ENCODE measurements around the gene CDKN1C.

CDKN1C gene

DNA sequence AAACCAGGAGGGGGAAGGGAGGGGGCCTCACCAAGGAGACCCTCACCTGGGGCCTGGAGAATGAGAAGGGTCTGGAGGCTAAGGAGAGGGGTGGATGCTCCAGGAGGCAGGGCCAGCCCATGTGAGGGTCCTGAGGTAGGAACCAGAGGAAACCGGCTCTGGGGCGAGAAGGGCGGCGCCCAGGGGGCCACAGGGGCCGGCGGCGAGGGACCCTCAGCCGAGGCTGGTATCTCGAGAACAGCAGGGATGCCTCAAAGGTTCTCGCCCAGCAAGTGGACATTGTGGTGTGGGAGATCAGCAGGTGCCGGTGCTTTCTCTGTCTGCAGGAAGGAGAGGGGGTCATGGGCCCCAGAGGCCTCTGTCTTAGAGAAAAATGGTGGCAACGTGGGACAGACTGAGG lies 47.9 kb downstream of the CDKN1C start:
- no peak for DNase-seq (ENCODE audit: low read depth)
- no peak overlapping the region for H3K4me3 ChIP-seq (ENCODE audit: low read length)
- TF ChIP-seq, protein P1, sequence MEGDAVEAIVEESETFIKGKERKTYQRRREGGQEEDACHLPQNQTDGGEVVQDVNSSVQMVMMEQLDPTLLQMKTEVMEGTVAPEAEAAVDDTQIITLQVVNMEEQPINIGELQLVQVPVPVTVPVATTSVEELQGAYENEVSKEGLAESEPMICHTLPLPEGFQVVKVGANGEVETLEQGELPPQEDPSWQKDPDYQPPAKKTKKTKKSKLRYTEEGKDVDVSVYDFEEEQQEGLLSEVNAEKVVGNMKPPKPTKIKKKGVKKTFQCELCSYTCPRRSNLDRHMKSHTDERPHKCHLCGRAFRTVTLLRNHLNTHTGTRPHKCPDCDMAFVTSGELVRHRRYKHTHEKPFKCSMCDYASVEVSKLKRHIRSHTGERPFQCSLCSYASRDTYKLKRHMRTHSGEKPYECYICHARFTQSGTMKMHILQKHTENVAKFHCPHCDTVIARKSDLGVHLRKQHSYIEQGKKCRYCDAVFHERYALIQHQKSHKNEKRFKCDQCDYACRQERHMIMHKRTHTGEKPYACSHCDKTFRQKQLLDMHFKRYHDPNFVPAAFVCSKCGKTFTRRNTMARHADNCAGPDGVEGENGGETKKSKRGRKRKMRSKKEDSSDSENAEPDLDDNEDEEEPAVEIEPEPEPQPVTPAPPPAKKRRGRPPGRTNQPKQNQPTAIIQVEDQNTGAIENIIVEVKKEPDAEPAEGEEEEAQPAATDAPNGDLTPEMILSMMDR (conservative IDR thresholded peaks at IDR 0.05; ENCODE audit: low read depth, low read length): no peak

DNA sequence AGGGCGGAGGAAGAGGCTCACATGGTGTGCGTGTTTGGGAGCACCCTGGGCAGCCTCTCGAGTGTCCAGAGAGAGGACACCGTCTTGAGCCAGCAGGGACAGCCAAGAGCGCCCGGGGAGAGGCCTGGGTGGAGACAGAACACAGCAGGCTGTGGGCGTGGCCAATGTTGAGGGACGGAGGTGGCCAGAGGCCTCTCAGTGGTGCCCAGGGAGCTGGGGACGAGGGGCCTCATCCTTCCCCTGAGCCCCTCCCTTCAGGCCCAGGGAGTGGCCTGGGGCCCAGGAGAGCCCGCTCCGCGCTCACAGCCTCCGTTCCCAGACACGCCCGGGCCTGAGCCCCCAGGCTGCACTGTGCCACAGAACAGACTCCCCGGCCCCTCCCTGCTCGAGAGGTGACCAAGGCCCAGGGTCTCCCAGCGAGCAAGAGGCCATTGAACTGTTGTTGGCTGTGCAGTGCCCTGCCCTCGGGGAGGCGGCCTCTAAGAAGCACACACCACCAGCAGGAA lies 48.4 kb downstream of the CDKN1C start:
- H3K4me3 ChIP-seq (ENCODE audit: low read length): no peak overlapping the region
- DNase-seq (ENCODE audit: low read depth): no peak
- TF ChIP-seq, protein P1 (conservative IDR thresholded peaks at IDR 0.05; ENCODE audit: low read depth, low read length): peak; percentile 45

DNA sequence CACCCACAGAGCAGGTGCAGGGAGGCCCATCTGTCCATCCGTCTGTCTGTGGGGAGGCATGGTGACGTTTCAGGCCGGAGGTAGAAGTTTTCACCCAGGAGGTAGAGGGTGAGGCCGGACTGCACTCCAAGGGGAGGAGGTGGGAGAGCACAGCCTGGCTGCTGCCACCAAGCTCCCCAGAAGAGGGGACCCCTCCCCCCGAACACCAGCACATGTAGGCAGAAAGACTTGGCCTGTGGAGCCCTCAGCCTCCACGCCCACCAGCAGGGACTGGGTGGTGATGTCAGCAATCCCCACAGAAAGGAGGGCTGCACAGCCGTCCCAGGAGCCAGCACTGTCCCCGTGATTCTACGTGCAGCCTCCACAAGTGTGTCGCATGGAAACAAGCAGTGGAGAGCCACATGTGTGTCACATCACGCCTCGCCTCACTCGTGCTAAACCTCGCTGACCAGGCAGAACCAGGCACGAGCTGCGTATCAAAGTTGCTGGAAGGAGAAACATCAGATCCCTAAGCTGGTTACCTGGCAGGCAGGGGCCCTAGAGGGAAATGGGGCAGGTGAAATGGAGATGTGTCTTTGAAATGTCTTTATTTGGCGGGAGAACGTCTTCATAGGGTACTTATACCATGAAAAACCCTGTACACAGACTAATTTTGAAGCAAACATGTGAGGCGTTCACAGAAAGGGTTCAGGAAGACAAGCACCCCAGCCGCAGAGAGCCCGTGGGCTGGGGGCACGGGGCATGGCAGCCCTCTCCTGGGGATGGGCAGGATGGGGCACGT lies 49.1 kb downstream of the CDKN1C start:
- no peak for DNase-seq (ENCODE audit: low read depth)
- no peak overlapping the region for H3K4me3 ChIP-seq (ENCODE audit: low read length)
- TF ChIP-seq, protein P1 (conservative IDR thresholded peaks at IDR 0.05; ENCODE audit: low read depth, low read length): no peak

DNA sequence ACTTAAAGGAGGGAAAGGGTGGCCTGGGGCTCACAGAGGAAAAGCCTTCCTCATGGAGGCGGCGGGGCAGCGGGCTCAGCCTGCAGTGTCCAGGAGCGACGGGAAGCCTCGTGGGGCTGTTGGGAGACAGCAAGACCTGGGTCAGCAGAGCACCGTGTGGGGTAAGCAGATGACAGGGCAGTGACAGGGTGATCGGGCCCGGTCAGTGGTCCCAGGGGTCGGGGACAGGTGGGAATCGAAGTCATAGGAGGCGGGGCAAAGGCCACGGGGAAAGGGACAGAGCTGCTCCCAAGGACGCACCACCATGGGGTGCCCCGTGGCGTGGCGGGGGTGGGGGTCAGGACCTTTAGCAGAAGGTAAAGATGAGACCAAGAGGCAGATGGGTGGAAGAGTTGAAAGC lies 49.8 kb downstream of the CDKN1C start:
- H3K4me3 ChIP-seq (ENCODE audit: low read length): no peak overlapping the region
- no peak for DNase-seq (ENCODE audit: low read depth)
- TF ChIP-seq, protein P1 (conservative IDR thresholded peaks at IDR 0.05; ENCODE audit: low read depth, low read length): no peak

DNA sequence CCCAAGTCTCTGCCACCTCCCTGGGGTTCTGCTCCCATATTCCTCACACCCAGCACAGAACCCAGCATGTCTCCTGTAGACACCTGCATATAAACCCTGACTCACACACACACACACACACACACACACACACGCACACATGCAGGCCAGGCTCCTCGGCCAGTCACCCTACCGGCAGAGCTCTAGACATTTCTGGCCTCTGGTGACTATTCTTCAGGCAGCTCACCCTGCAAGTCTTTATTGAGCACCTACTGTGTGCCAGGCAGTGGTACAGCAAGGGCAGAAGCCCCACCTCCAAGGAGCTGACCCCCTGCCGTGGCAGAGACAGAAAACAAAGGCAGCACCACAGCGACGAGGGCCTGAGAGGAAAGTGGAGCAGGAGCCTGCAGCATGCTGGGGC lies 50.3 kb downstream of the CDKN1C start:
- H3K4me3 ChIP-seq (ENCODE audit: low read length): no peak overlapping the region
- TF ChIP-seq, protein P1 (conservative IDR thresholded peaks at IDR 0.05; ENCODE audit: low read depth, low read length): no peak
- no peak for DNase-seq (ENCODE audit: low read depth)

DNA sequence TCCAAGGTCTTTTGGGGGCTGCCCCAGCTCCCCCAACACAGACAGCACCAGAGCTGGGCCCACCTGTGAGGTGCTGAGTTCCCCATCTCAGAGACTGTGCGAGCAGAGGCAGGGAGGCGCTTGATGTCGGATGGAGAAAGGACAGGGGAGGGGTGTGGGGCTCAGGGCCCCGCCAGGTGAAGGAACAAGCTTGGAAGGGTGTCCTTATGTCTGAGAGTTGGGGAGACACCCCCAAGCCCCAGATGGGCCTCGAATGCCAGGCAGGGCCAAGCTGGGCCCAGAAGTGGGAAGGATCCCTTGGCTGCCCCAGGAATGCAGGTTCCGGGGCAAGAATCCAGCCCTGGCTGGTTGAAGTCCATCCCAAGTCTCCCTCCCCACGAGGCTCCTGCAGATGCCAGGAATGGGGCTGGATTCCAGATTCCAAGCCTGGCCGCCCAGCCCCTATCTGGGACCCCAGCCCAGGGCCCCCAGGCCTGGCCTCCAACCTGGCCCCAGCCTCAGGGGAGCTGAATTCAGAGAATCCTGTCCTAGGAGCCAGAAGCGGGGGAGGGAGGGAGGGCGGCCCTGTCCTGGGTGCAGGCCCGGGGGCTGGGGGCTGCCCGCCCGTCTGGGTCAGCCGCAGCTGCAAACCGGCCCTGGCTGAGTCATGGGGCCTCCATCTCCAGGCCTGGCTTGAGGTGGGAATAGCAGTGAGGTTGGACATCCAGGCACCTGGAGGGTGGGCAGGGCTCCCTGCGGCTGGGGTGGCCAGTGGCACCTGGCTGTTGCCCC lies 50.9 kb downstream of the CDKN1C start:
- DNase-seq (ENCODE audit: low read depth): no peak
- TF ChIP-seq, protein P1 (conservative IDR thresholded peaks at IDR 0.05; ENCODE audit: low read depth, low read length): no peak
- H3K4me3 ChIP-seq (ENCODE audit: low read length): no peak overlapping the region

Data from retinal pigment epithelial cell (primary cell).